ENCODE data around the gene SGCD.

SGCD gene

DNA sequence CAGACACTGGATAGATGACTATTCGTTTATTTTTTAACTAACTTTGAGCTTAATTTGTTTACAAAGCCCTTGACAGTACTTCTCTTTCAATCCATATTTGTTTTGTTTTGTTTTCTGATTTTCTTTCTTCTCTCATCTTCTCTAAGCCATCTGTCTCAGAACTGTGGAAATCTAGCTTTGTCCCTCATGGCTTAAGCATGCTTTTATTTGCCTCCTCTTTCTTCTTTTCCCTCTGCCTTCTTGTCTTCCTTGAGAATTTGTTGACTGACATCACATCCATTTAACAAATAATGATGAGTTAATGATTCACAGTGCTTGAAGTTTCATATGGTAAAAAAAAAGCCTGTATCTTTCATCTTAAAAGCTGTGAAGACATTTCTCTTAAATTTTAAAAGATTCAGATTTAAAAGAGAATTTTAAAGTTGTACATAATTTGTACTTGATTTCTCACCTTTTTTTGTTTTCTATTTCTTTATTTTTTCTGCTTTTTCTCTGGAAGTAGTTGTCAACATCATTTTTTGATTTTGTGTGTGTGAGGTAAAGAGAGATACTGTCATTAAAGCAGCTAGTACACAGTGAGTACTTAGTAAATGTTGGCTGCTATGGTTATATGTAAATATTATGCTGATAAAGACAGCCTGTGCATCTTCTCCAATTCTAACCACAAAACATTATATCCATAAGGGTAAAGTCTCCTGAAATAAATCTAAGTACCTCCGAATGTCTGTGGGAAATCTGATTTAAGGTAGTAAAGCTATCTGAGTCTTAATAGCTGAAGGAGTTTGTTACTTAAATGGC, 13.9 kb upstream of the SGCD start:
- Histone ChIP-seq H2BK5ac (ENCODE audit: low read depth, low read length, poor library complexity, severe bottlenecking) (no peak overlapping the region), H3K4me3 (ENCODE audit: insufficient read depth in 1 of 2, low read depth in 1 of 2, low read length in 2 of 2) (no peak overlapping the region), H3K4me1 (ENCODE audit: control insufficient read depth, insufficient read depth, low read depth, low read length) (no peaks in the 10 kb centered on the region), H3K4ac (ENCODE audit: low read depth in 1 of 2, low read length in 2 of 2) (no peak overlapping the region), H3K79me1 (replicated peaks; ENCODE audit: low read length, poor library complexity, severe bottlenecking) (no peaks in the 10 kb centered on the region), H3K4me2 (ENCODE audit: low read length, poor library complexity, severe bottlenecking) (no peak overlapping the region), H3K9ac (ENCODE audit: low read length) (no peak overlapping the region), H2BK120ac (ENCODE audit: low read depth, low read length) (no peak overlapping the region), H3K9me3 (ENCODE audit: control insufficient read depth, low read length) (peaks cover 4% of the 10 kb centered on the region), H3K27me3 (ENCODE audit: control insufficient read depth in 1 of 2, insufficient read depth in 1 of 2, low read length in 2 of 2) (no peaks in the 10 kb centered on the region), H4K91ac (ENCODE audit: low read length) (no peak overlapping the region), H2AFZ (ENCODE audit: low read depth, low read length) (no peak overlapping the region), H2BK15ac (ENCODE audit: low read depth, poor library complexity, severe bottlenecking) (no peak overlapping the region), H3K23ac (ENCODE audit: low read length in 2 of 2) (no peak overlapping the region), H3K14ac (ENCODE audit: low read length in 2 of 2) (no peak overlapping the region), H3K27ac (ENCODE audit: low read length, poor library complexity, severe bottlenecking) (no peak overlapping the region), H3K18ac (ENCODE audit: low read depth in 1 of 2, low read length in 2 of 2) (no peak overlapping the region), H4K8ac (ENCODE audit: low read length) (no peak overlapping the region), H2BK12ac (ENCODE audit: low read length in 2 of 2) (no peak overlapping the region), H2AK5ac (ENCODE audit: low read length, severe bottlenecking) (no peak overlapping the region), H3K36me3 (ENCODE audit: control insufficient read depth in 1 of 2, insufficient read depth in 2 of 2, low read depth in 1 of 2, low read length in 2 of 2) (no peaks in the 10 kb centered on the region)
- DNase-seq: peak; percentile 7
- no CpG with 5 or more reads among the region's 2 CpGs for WGBS

DNA sequence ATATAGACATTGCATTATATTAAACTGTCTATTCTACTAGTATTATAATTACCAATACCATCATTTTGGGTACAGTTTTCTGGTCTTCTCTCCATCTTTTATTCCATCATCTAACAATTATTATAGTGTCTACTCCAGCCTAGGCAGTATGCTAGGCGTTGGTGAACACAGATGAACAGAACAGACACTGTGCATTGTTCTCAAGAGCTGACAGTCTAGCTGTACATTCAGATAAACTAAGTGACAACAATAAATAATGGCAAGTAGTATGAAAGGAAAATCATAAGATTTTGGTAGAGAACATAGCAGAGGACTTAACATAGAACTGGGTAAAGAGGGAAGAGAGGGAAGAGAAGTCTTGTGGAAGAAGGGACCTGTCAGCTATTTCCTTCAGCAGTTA, 12.5 kb upstream of the SGCD start:
- no peak overlapping the region for H4K91ac ChIP-seq (ENCODE audit: low read length)
- no peak overlapping the region for H3K4me3 ChIP-seq (ENCODE audit: insufficient read depth in 1 of 2, low read depth in 1 of 2, low read length in 2 of 2)
- H3K9ac ChIP-seq (ENCODE audit: low read length): no peak overlapping the region
- H3K23ac ChIP-seq (ENCODE audit: low read length in 2 of 2): no peak overlapping the region
- no peak overlapping the region for H3K4ac ChIP-seq (ENCODE audit: low read depth in 1 of 2, low read length in 2 of 2)
- no peak overlapping the region for H2BK15ac ChIP-seq (ENCODE audit: low read depth, poor library complexity, severe bottlenecking)
- no peaks in the 10 kb centered on the region for H3K4me1 ChIP-seq (ENCODE audit: control insufficient read depth, insufficient read depth, low read depth, low read length)
- no peak overlapping the region for H2AK5ac ChIP-seq (ENCODE audit: low read length, severe bottlenecking)
- H2BK120ac ChIP-seq (ENCODE audit: low read depth, low read length): no peak overlapping the region
- WGBS: 55% methylated on average over 1 of the region's 1 CpG
- no peak overlapping the region for H3K14ac ChIP-seq (ENCODE audit: low read length in 2 of 2)
- no peak overlapping the region for H3K18ac ChIP-seq (ENCODE audit: low read depth in 1 of 2, low read length in 2 of 2)
- no peak overlapping the region for H2BK12ac ChIP-seq (ENCODE audit: low read length in 2 of 2)
- H3K79me1 ChIP-seq (replicated peaks; ENCODE audit: low read length, poor library complexity, severe bottlenecking): no peaks in the 10 kb centered on the region
- H4K8ac ChIP-seq (ENCODE audit: low read length): no peak overlapping the region
- DNase-seq: no peak
- no peak overlapping the region for H2BK5ac ChIP-seq (ENCODE audit: low read depth, low read length, poor library complexity, severe bottlenecking)
- H2AFZ ChIP-seq (ENCODE audit: low read depth, low read length): no peak overlapping the region
- no peak overlapping the region for H3K4me2 ChIP-seq (ENCODE audit: low read length, poor library complexity, severe bottlenecking)
- H3K36me3 ChIP-seq (ENCODE audit: control insufficient read depth in 1 of 2, insufficient read depth in 2 of 2, low read depth in 1 of 2, low read length in 2 of 2): no peaks in the 10 kb centered on the region
- H3K27me3 ChIP-seq (ENCODE audit: control insufficient read depth in 1 of 2, insufficient read depth in 1 of 2, low read length in 2 of 2): no peaks in the 10 kb centered on the region
- H3K27ac ChIP-seq (ENCODE audit: low read length, poor library complexity, severe bottlenecking): no peak overlapping the region
- no peaks in the 10 kb centered on the region for H3K9me3 ChIP-seq (ENCODE audit: control insufficient read depth, low read length)

DNA sequence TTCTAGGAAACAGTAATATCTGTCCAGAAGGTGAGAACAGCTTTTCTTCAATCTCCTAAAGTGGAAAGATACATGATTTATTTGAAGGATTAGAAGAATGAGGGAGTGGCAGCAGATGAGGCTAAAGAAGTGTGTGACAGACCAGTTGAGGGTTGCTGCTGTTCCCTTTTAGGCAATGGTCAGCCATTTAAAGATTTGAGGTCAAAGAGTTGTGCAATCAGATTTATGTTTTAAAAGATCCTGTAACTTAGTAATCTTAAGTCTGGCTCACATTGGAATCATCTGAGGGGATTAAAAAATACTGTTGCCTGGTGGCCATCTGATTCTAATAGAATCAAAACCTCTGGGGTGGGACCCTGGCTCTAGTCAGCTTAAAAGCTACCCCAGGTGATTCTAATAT, 4.3 kb upstream of the SGCD start:
- no peak overlapping the region for H3K23ac ChIP-seq (ENCODE audit: low read length in 2 of 2)
- no peak overlapping the region for H2AFZ ChIP-seq (ENCODE audit: low read depth, low read length)
- H3K18ac ChIP-seq (ENCODE audit: low read depth in 1 of 2, low read length in 2 of 2): no peak overlapping the region
- no peak overlapping the region for H2BK15ac ChIP-seq (ENCODE audit: low read depth, poor library complexity, severe bottlenecking)
- no peak overlapping the region for H3K4ac ChIP-seq (ENCODE audit: low read depth in 1 of 2, low read length in 2 of 2)
- no peaks in the 10 kb centered on the region for H3K9me3 ChIP-seq (ENCODE audit: control insufficient read depth, low read length)
- no peak for DNase-seq
- no peak overlapping the region for H3K4me2 ChIP-seq (ENCODE audit: low read length, poor library complexity, severe bottlenecking)
- H3K4me1 ChIP-seq (ENCODE audit: control insufficient read depth, insufficient read depth, low read depth, low read length): peaks cover 3% of the 10 kb centered on the region
- no peaks in the 10 kb centered on the region for H3K79me1 ChIP-seq (replicated peaks; ENCODE audit: low read length, poor library complexity, severe bottlenecking)
- H4K91ac ChIP-seq (ENCODE audit: low read length): no peak overlapping the region
- no peak overlapping the region for H3K9ac ChIP-seq (ENCODE audit: low read length)
- H3K4me3 ChIP-seq (ENCODE audit: insufficient read depth in 1 of 2, low read depth in 1 of 2, low read length in 2 of 2): no peak overlapping the region
- no peak overlapping the region for H2BK5ac ChIP-seq (ENCODE audit: low read depth, low read length, poor library complexity, severe bottlenecking)
- H2BK12ac ChIP-seq (ENCODE audit: low read length in 2 of 2): no peak overlapping the region
- no peak overlapping the region for H3K14ac ChIP-seq (ENCODE audit: low read length in 2 of 2)
- no peak overlapping the region for H3K27ac ChIP-seq (ENCODE audit: low read length, poor library complexity, severe bottlenecking)
- no peaks in the 10 kb centered on the region for H3K36me3 ChIP-seq (ENCODE audit: control insufficient read depth in 1 of 2, insufficient read depth in 2 of 2, low read depth in 1 of 2, low read length in 2 of 2)
- no peaks in the 10 kb centered on the region for H3K27me3 ChIP-seq (ENCODE audit: control insufficient read depth in 1 of 2, insufficient read depth in 1 of 2, low read length in 2 of 2)
- H4K8ac ChIP-seq (ENCODE audit: low read length): no peak overlapping the region
- H2BK120ac ChIP-seq (ENCODE audit: low read depth, low read length): no peak overlapping the region
- no peak overlapping the region for H2AK5ac ChIP-seq (ENCODE audit: low read length, severe bottlenecking)

DNA sequence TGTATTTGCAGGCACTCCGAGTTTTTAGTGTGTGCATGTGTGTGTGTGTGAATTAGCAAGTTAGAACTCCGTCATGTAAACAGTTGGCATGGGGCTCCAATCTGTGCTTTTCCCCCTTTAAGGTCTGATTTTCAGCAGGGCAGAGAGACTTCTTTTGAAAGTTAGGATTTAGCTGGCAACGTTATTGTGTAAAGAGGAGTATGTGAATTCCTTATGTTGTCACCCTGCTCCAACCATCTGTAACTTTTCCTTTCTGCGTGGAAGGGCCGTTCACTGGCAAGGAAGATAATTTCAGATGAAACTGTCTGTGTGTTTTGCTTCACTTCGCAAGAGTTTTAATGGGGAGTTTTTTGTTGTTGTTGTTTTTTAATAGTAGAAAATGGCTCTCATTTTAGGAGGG, 332 bp downstream of the SGCD start:
- peak overlapping the region; percentile 94 for H3K9ac ChIP-seq (ENCODE audit: low read length)
- no peak overlapping the region for H3K27ac ChIP-seq (ENCODE audit: low read length, poor library complexity, severe bottlenecking)
- no peak overlapping the region for H2AK5ac ChIP-seq (ENCODE audit: low read length, severe bottlenecking)
- no peak overlapping the region for H4K91ac ChIP-seq (ENCODE audit: low read length)
- peaks cover 0 to 4% of the 10 kb centered on the region in 2 experiments for H3K36me3 ChIP-seq (ENCODE audit: control insufficient read depth in 1 of 2, insufficient read depth in 2 of 2, low read depth in 1 of 2, low read length in 2 of 2)
- H2BK120ac ChIP-seq (ENCODE audit: low read depth, low read length): no peak overlapping the region
- H3K9me3 ChIP-seq (ENCODE audit: control insufficient read depth, low read length): no peaks in the 10 kb centered on the region
- 64% methylated on average over 6 of the region's 6 CpGs for WGBS
- no peak overlapping the region for H2BK15ac ChIP-seq (ENCODE audit: low read depth, poor library complexity, severe bottlenecking)
- no peaks in the 10 kb centered on the region for H3K79me1 ChIP-seq (replicated peaks; ENCODE audit: low read length, poor library complexity, severe bottlenecking)
- H3K14ac ChIP-seq (ENCODE audit: low read length in 2 of 2): no peak overlapping the region
- H2BK5ac ChIP-seq (ENCODE audit: low read depth, low read length, poor library complexity, severe bottlenecking): no peak overlapping the region
- peak overlapping the region; percentile 10 for H3K4me2 ChIP-seq (ENCODE audit: low read length, poor library complexity, severe bottlenecking)
- no peak overlapping the region for H3K4ac ChIP-seq (ENCODE audit: low read depth in 1 of 2, low read length in 2 of 2)
- H3K18ac ChIP-seq (ENCODE audit: low read depth in 1 of 2, low read length in 2 of 2): no peak overlapping the region
- H3K23ac ChIP-seq (ENCODE audit: low read length in 2 of 2): no peak overlapping the region
- no peak for DNase-seq
- peaks cover 3% of the 10 kb centered on the region for H3K4me1 ChIP-seq (ENCODE audit: control insufficient read depth, insufficient read depth, low read depth, low read length)
- no peak overlapping the region for H4K8ac ChIP-seq (ENCODE audit: low read length)
- H3K4me3 ChIP-seq (ENCODE audit: insufficient read depth in 1 of 2, low read depth in 1 of 2, low read length in 2 of 2): peak overlapping the region in 1 of 2 experiments; percentile 84
- H2AFZ ChIP-seq (ENCODE audit: low read depth, low read length): no peak overlapping the region
- H3K27me3 ChIP-seq (ENCODE audit: control insufficient read depth in 1 of 2, insufficient read depth in 1 of 2, low read length in 2 of 2): no peaks in the 10 kb centered on the region
- no peak overlapping the region for H2BK12ac ChIP-seq (ENCODE audit: low read length in 2 of 2)

Measured in mesenchymal stem cell (in vitro differentiated cells and primary cell).